ENCODE results near the gene SAP30BP. TPM values are rescaled to one million over a fixed set of nuclear protein-coding genes. Genes with fewer than 3 reads are reported as not detected.

SAP30BP gene
- total and polyA plus RNA-seq, 2 of the 8 experiments (the other 6 are each of a cell fraction or from before 2014, with no cell fraction given): 63.3 to 79.9 TPM

DNA sequence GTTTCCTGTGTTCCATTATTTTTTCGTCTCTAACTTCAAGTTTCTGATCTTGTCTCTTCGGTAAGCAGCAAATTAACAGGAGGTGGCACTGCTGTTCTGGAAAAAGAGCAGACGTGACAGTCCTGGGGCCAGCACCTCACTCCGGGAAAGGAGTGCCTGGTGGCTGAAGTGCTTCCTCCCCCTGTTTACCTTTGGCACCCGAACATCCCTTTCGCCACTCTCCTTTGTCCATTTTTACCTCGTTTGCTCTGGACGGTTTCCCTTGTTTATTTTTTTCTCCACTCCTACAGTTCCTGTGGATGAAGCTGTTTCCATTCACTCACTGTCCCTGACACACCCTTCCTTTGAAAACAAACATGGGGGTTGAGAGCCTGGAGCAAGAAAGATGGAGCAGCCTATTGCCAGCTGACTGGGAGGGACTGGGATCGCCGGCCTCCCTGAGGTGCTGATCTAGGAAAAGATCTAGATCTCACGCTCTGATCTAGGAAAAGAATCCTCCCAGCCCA lies 12.6 kb downstream of the SAP30BP start:
- WGBS, 2 experiments (ENCODE audit: extremely low coverage in 1 of 2, insufficient coverage in 1 of 2, insufficient read length in 1 of 2, insufficient replicate concordance in 2 of 2, low coverage in 1 of 2, low lambda C conversion rate in 2 of 2, missing lambda C conversion rate in 1 of 2): 86% methylated on average over 11 of the region's 11 CpGs; no CpG with 5 or more reads in 1 of the 2 experiments
- no peak overlapping the region for H2BK120ac ChIP-seq (replicated peaks; ENCODE audit: low read depth, low read length)
- no peak for DNase-seq (ENCODE audit: low read depth in 1 of 2, low spot score in 2 of 2)
- no peak overlapping the region for H3K14ac ChIP-seq (ENCODE audit: insufficient read length)
- H4K8ac ChIP-seq (ENCODE audit: extremely low read depth, insufficient read depth, low read length): no peak overlapping the region
- no peak overlapping the region for H3K27ac ChIP-seq (ENCODE audit: low read depth, low read length)
- no peak overlapping the region for H3K4me3 ChIP-seq (ENCODE audit: extremely low read depth in 1 of 4, insufficient read depth in 2 of 4, low read depth in 3 of 4, low read length in 4 of 4)
- no peaks in the 10 kb centered on the region for H3K9me3 ChIP-seq (ENCODE audit: insufficient read depth in 2 of 2, low read depth in 1 of 2, low read length in 1 of 2)
- peaks cover 2 to 54% of the 10 kb centered on the region in 2 experiments; a peak in 2 of 4 replicates for H3K79me2 ChIP-seq (ENCODE audit: control insufficient read depth in 1 of 2, insufficient read depth in 2 of 2, low read length in 2 of 2)
- no peak overlapping the region for H3K56ac ChIP-seq (replicated peaks; ENCODE audit: insufficient read length, low read depth, low read length)
- H2BK5ac ChIP-seq (ENCODE audit: low read depth, low read length): no peak overlapping the region
- H3K23ac ChIP-seq (ENCODE audit: insufficient read length): no peak overlapping the region
- no peak overlapping the region for H2AK5ac ChIP-seq (ENCODE audit: low read depth, low read length)
- no peak for FAIRE-seq
- no peaks in the 10 kb centered on the region for H3K4me1 ChIP-seq (replicated peaks in 1 of 4; ENCODE audit: control insufficient read depth in 3 of 4, insufficient read depth in 4 of 4, low read length in 3 of 4)
- peaks cover 12% of the 10 kb centered on the region for H3K79me1 ChIP-seq (ENCODE audit: low read depth, low read length)
- no peak overlapping the region for H3K4me2 ChIP-seq (ENCODE audit: insufficient read depth in 1 of 2, low read depth in 2 of 2, low read length in 2 of 2)
- CTCF ChIA-PET (ENCODE audit: partially characterized antibody): interaction anchor here (1.2 to 3.7 kb wide), 6 partner anchors 14 to 84 kb away, joined by 3 to 40 read pairs (median 7); partner anchors contain the start of gene SMIM5
- POLR2A ChIA-PET (ENCODE audit: partially characterized antibody): interaction anchor here (0.6 to 5.0 kb wide), 9 partner anchors 8 to 1559 kb away, joined by 3 to 26 read pairs (median 4); partner anchors contain the start of genes RECQL5 and SAP30BP
- H3K36me3 ChIP-seq (ENCODE audit: control insufficient read depth in 2 of 4, insufficient read depth in 4 of 4, low read length in 3 of 4): peaks cover 2 to 12% (median 5%) of the 10 kb centered on the region in 4 experiments; a peak in 4 of 8 replicates
- no peak overlapping the region for H3K18ac ChIP-seq (ENCODE audit: extremely low read depth, low read length)
- no peaks in the 10 kb centered on the region for H3K27me3 ChIP-seq (replicated peaks in 1 of 4; ENCODE audit: control insufficient read depth in 3 of 4, extremely low read depth in 1 of 4, insufficient read depth in 3 of 4, low read length in 3 of 4)
- TF ChIP-seq MAFK (IDR thresholded peaks at IDR 0.05; ENCODE audit: low read depth, low read length) (no peak), SP4 (IDR thresholded peaks at IDR 0.05; ENCODE audit: low read length) (no peak), TEAD4 (IDR thresholded peaks at IDR 0.05; ENCODE audit: low read depth, low read length) (no peak), BRCA1 (IDR thresholded peaks at IDR 0.05; ENCODE audit: low read depth, low read length) (no peak), NRF1 (IDR thresholded peaks at IDR 0.05; ENCODE audit: low read depth, low read length) (no peak), HDAC6 (IDR thresholded peaks at IDR 0.05; ENCODE audit: low read depth, low read length) (no peak), YY1 (IDR thresholded peaks at IDR 0.05; ENCODE audit: low read depth, low read length) (no peak)
- no peak overlapping the region for H3K9ac ChIP-seq (replicated peaks in 1 of 4; ENCODE audit: extremely low read depth in 1 of 4, low read depth in 3 of 4, low read length in 3 of 4)
- H4K5ac ChIP-seq (ENCODE audit: insufficient read length, low read depth, low read length): no peak overlapping the region
- peaks cover 7 to 8% of the 10 kb centered on the region in 2 experiments for H4K20me1 ChIP-seq (replicated peaks in 1 of 2; ENCODE audit: control insufficient read depth in 1 of 2, insufficient read depth in 2 of 2, low read length in 2 of 2)
- H2BK15ac ChIP-seq (ENCODE audit: low read length): no peak overlapping the region
- H2AFZ ChIP-seq (ENCODE audit: low read length): no peak overlapping the region
- H3K4ac ChIP-seq (replicated peaks; ENCODE audit: insufficient read length, low read depth, low read length): no peak overlapping the region
- no peak overlapping the region for H4K91ac ChIP-seq (replicated peaks; ENCODE audit: insufficient read length, low read length)
- H2BK20ac ChIP-seq (ENCODE audit: low read length): no peak overlapping the region
- no peaks in the 10 kb centered on the region for H3K23me2 ChIP-seq (ENCODE audit: low read depth, low read length)
- no peak overlapping the region for H2BK12ac ChIP-seq (ENCODE audit: low read depth, low read length)

All from H1 (cell line).